Stimulated activated CD4-positive, alpha-beta T cell treated with anti-CD3 and anti-CD28 coated beads, Interleukin-1b, Interleukin-23, amount 100 ng/mL, for 24 hours (primary cell): Measurements from ENCODE around the gene ALG1L2.
"Not testable (repeated sequence)": the region's sequence is repeated elsewhere in the genome, so short reads cannot be mapped to it uniquely, and the experiment has no call there.

Experiments
- DNase-seq, 4 experiments: peaks; one replicate each; pipeline ENCODE4 v3.0.0-alpha.2; 2020; ENCODE audit warnings: low read depth in 4 of 4, low spot score in 1 of 4

Gene ALG1L2

DNA sequence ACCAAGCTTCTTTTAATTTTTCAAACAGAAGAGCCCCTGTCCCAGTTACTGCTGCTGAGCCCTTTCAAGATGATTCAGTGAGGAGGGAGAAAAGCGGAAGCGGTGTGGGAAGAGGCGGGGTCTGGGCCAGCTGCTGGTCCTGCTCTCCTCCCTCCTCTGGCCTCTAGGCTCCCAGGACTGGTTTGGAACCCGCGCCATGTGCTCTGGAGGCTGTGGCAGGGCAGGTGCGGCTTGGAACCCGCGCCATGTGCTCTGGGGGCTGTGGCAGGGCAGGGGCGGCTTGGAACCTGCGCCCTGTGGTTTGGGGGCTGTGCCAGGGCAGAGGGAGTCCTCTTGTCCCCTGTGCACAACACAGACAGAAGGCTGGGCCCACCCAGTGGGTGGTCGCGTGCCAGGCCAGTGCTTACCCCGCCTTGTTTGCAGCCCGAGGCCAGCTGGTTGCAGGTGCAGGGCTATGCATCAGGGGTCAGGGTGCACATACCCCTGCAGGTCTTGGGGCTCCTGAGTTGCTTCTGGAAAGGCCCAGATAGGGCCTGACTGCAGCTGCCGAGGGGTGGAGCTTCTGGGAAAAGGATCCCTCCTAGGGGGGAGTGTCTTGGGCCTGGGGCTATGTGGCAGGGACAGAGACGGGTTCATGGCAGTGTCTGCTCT is 12.2 kb downstream of the ALG1L2 start:
- DNase-seq, result no peak

DNA sequence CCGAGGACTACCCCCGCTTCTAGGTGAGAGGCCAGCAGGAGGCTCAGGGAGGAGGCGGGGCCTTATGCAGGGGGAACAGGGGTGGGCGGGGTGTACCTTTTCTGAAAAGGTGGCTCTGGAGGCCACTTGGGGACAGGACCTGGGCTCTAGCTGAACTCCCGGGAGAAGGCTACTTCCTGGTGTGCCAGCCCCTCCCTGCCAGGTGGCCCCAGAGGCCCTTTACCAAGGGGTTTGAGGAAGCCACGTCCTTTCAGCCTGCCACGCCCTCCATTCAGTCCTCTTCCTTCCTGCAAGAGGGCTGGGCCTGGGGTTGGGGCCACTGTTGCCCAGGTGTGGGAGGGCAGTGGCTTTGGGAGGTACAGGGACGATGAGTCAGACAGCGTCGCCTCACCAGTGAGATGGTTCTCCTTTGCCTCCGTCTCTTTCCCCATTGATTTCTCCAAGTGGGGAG is 12.9 kb downstream of the ALG1L2 start:
- not testable (repeated sequence) for DNase-seq

DNA sequence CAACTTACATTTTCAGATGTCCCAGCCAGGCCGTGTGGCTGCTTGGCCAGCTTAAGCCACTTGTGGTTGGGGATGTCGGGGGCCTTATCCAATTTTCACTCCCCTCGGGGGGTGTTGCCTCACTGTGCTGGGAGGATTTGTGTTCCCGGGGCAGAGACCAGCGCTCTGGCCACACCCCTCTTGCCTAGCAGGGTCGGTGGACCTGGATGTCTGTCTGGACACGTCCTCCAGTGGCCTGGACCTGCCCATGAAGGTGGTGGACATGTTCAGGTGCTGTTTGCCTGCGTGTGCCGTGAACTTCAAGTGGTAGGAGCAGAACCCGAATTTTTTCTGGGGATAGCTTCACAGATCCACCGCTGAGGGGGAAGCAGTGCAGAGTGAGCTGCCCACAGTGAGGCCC is 14.2 kb downstream of the ALG1L2 start:
- DNase-seq, result not testable (repeated sequence)

DNA sequence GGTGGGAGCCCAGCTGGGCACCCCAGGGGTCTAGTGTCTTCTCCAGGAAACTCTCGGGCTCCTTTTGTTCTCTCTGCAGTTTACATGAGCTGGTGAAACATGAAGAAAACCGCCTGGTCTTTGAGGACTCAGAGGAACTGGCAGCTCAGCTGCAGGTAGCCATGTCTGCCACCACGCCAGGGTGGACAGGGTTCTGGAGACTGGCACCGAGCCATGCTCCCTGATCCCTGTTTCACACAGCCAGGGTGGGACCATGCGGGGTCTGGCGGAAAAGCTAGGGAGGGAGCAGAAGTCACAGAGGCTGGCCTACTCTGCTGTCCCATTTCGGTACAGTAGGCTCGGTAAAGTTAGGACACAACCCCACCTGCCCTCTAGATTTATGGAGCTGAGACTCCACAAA is 15.5 kb downstream of the ALG1L2 start:
- not testable (repeated sequence) for DNase-seq

DNA sequence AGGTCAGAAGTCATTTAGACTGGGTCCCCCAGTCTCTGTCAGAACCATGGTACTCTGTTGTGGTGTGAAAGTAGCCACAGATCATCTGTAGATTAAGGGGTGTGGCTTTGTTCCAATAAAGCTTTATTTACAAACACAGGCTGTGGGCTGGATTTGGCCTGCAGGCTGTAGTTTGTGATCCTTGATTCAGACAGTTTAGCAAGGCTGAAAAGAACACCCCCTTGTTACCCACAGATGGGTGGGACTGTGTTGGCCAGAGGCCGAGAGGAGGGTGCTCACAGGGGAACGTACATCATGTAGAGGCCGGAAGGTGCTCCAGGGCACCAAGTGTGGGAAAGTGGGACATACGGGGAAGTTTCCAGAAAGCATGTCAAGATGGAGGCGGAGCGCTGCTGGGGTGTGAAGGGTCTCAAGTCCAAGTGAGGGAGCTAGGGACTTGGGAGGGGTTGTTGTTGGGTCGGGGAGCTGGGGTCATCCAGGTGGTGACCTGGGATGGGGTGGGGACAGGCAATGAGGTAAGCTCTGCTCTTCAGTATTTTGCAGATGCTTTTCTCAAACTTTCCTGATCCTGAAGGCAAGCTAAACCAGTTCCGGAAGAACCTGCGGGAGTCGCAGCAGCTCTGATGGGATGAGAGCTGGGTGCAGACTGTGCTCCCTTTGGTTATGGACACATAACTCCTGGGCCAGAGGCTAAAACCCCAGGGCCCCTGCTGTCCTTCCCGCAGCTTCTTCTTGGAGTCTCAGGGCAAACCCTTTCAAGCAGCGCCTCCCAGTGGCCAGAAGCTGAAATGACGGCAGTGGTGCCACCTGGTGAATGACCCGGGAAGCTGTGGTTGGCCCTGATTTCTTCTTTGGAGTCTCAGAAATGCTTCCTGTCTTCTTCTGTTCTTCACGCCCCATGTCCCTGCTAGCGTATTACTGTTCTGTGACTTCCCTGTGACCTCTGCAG is 16.3 kb downstream of the ALG1L2 start:
- not testable (repeated sequence) for DNase-seq

DNA sequence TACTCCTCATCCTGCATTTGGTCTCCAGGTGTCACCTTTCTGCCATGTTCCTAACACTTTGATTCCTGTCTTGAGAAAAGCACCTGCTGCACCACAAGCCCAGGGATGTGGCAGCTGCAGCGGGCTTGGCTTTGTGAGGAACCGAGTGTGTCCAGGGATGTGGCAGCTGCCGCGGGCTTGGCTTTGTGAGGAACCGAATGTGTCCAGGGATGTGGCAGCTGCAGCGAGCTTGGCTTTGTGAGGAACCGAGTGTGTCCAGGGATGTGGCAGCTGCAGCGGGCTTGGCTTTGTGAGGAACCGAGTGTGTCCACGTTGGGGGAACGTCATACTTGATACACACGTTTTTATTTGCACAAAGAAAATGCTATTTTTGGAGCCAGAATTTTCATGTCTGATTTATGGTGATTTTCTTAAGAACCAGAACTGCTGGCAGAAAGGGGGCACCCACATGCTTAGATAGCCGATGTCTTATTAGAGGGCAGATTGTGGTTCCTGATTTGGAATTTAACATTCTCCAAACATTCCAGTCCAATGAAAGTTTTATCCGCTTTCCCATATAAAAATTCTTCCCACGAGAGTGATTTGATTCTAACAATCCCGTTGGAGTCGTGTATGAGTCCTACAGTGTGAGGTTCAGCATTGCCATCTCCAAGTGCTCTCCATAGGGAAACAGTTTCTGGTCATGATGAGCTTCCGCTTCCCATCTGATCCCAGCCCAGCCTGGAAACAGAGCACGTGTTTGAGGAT is 17.2 kb downstream of the ALG1L2 start:
- not testable (repeated sequence) for DNase-seq

DNA sequence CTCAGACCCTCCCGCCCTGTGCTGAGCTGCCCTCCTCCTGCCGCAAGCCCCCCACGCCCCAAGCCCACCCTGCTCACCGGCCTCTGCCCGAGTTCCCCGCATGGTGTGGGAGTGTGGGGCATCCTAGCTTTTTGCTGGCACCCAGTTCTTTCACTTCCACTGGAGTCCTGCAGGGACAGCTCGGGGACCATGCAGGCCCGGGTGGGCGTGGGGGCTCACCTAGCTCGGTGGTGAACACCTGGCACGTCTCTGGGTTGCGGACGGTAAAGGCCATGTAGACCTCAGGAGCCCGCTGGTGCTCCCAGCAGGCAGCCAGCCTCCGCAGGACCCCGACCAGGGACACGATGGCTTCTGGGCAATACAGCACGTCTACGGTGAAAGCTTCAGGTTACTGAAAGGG is 20.9 kb downstream of the ALG1L2 start:
- DNase-seq, result not testable (repeated sequence)

DNA sequence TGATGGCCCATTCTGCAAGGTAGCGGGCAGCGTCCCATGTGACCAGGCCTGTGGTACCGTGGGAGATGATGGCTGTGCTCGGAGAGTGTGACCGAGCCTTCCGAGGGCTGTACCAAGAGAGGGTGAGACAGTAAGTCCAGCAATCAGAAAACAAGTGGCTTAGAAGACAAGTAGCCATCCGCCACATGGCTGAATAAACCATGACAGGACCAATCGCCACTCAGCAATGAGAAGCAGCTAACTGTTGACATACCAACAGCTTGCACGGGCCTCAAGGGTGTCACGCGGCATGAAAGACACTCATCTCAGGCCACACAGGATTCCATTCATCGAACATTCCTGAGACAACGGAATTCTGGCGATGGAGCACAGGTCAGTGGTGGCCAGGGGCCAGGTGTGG is 22.6 kb downstream of the ALG1L2 start:
- not testable (repeated sequence) for DNase-seq

DNA sequence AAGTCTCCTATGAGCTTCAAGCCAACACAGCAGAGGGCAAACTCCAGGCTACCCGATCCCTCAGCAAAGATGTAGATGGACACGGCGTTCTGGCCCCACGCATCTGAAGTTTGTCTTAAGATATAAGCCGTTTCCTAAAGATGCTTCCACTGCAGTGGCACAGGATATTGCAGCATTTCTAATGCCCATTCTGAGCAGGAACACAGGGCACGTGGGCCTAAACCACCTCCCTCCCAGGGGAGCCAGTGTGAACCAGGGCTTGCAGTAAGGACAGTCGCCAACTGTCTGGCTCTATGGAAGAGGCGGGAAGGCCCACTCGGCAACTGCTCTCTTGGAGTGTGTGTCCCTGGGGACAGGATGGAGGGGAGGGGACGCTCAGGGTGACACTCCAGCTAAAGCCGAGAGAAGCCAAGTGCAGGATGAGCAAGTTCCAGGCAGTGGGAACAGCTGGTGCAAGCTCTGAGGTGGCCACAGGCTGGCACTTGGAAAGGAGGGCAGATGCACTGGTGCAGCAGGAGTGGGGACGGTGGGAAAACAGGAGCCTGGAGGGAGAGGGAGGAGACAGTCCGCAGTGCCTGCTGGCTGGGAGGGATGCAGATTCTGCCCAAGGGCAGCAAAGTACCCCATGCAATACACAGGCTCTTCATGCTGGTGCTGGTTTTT is 25.8 kb downstream of the ALG1L2 start:
- not testable (repeated sequence) for DNase-seq

DNA sequence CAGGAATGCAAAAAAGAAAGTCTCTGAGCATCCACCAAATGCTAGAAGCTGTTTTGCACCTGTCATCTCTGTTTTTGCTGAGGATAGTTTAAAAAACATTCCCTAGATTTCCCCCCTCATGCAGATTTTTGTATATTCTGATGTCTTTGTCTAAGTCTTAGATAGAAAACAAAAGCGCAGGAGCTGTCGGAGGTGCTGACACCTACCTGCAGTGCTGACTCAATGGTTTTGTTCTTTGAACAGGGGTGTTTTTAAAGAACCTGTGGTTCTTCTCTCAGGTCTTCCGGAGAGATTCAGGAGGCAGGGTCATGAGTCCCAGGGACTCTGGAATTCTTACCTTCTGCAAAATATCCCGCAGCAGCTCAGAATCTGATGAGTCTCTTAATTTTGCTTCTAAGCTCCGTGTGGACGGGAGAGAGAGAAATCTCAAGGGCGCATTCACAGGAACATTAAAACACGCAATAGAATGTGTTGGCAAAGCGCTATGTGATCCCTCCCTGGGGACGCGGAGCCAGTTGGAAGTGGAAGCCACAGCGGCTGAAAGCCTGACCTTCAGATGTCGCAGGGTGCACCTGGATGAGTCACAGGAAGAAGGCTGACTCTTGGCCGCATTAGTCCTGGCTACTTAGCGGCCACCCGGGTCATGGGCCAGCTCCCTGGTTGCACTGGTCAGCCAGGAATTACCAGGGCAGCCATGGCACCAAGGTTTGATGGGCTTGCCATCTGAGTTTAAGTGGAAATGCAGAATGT is 27.4 kb downstream of the ALG1L2 start:
- DNase-seq, result not testable (repeated sequence)

DNA sequence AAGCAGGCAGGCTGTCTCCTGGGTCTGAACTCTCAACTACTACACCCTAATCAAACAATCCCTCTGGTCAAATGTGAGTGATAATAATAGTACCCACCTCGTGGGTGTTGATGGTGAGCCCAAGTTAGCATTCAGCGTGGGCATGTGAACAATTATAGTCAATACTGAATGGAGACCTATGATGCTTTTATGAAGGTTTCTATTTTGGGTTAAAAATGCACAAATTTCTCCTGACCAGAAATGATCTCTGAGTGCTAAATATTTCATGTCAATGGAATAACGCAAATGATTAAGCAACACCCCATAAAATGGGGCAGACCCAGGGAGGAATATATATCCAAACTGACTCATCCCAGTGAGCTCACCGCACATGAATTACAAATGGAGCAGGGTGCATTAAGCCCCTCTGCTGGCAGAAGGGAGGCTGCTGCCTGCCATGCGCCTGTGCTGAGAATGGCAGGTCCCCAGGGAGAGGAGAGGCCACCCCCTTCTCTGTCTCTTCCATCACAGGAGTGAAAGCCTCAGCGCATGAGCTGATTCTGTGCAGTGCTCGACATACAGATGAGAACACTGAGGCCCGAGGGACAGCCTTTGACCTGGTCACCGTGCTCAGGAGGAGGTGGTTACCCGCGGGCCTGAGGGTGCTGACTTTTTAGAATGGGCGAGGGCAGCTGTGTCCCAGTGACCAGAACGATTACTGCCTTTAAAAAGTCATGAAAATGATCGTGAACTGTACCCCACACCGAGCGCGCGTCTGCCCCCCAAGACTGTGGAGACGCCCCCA is 28.9 kb downstream of the ALG1L2 start:
- DNase-seq, result not testable (repeated sequence)

DNA sequence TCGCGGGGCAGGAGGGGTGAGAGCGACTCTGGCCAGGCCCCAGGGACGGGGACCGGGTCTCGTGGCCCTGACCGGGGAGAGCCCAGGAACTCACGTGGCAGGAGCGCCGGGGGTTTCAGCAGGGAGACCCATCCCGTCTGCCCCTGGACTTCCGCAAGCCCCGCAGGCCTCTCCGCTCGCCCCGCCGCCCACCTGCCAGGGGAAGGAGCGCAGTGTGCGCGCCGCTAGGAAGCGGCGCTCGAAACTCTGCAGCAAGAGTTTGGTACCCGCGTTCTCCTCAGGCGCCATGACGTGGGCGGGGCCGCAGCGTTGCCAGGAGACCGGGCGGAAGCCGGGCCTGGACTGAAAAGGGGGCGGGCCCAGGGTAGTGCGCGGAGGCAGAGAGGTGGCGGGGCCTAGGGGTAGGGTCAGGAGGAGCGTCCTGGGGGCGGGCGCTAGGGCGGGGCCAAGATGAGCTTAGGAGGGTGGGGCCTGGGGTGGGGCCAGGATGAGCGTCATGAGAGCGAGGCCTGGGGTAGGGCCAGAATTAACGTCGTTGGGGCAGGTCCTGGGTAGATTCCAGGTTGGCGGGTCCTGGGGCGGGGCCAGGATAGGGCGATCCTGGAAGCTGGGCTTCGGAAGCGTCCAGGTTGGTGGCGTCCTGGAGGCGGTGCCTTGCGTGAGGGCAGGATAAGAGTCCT is 29.7 kb downstream of the ALG1L2 start:
- peak; percentile 98 to 99 (median 99) for DNase-seq

DNA sequence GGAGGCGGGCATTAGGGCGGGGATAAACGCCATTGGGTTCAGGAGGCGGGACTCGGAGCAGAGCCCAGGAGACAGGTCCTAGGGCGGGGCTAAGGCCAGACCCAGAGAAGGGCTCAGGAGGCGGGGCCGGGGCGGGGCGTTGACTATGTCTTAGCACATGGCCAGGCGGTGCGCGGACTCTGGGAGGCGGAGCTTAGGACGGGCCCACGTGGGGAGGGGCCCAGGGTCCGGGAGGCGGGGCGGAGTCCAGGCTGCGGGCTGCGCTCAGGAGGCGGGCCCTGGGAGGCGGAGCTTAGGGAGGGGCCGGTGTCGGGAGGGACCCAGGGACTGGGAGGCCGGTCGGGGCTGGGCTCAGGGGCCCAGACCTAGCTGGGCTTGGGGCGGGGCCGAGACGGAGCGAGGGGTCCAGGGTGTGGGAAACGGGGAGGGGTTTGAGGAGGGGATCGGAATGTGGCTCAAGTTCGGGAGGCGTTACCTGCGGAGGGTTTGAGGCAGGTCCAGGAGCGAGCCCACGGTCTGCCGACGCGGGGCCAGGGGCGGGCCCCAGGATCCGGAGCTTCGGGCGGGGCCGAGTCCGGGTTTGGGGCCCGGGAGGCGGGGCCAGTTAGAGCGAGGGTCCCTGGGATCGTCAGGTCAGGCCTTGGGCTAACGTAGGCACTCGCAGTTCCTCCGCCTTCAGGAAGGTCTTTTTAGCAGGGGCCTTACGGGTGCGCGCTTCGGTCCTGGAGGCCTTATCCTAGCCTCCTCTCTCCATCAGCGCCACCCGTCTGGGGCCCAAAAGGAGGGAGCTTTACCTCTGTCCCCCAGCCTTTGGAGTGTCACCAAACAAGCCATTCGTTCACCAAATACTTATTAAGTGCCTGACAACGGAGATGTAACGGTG is 30.5 kb downstream of the ALG1L2 start:
- peak; percentile 96 to 99 (median 98) for DNase-seq

DNA sequence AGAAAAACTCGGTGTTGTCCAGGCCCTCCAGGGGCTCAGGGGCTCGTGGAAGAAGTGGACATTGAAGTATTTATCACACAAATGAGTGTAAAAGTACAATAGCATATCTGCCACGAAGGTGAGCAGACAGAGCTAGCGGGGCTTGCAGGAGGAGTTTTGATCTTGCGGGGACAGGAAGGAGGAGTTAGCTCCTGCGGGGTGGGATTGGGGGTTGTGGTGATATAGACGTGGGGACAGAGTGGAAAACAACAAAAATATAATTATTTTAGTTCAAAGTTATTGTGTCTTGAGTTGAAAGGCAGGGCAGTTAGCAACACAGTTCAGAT is 31.1 kb downstream of the ALG1L2 start:
- DNase-seq, result not testable (repeated sequence)

DNA sequence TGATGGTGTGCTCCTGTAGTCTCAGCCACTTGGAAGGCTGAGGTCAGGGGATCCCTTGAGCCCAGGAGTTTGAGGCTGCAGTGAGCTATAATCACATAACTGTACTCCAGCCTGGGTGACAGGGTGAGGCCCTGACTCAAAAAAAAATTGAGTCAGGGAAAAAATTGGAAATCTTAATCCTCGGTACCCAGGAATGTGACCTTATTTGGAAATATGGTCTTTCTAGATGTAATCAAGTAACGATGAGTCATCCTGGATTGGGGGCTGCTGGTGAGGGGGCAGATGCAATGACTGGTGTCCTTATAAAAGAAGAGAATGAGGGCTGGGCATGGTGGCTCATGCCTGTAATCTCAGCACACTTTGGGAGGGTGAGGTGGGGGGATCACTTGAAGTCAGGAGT is 33.8 kb downstream of the ALG1L2 start:
- DNase-seq, result not testable (repeated sequence)

DNA sequence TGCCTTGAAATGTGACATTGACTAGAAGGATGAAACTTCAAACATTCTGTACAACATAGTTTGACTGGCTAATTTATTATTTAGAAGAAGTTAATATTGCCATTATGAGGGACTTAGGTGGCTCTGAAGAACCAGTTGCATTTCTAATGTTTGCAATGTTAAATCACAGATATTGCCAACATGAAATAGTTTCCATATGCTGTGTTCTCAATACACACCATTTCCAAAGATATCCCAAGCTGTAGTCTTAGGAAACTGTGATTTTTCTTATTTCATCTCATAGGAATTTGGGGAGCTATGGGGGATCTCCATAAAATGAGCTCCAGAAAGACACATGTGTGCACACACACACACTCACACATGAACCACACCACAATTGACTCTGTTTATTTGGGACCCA is 36.3 kb downstream of the ALG1L2 start:
- no peak for DNase-seq

DNA sequence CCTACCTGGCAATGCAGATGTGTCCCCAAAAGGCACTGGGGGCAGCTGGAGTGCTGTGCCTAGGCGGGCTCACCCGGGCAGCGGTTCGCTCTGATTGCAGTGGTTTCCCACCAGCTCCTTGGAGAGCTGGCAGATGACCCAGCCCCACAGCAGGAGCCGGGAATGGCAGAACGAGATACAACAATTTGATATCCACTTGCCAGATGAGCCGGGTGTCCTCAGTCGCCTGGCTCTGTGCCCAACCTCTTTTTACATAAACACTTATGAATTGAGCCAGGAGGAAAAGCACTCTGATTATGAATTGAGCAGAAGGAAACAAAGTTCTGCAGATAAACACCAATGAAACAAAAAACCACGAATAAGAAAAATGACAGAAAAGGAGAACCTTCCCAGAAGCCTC is 38.2 kb downstream of the ALG1L2 start:
- not testable (repeated sequence) for DNase-seq

DNA sequence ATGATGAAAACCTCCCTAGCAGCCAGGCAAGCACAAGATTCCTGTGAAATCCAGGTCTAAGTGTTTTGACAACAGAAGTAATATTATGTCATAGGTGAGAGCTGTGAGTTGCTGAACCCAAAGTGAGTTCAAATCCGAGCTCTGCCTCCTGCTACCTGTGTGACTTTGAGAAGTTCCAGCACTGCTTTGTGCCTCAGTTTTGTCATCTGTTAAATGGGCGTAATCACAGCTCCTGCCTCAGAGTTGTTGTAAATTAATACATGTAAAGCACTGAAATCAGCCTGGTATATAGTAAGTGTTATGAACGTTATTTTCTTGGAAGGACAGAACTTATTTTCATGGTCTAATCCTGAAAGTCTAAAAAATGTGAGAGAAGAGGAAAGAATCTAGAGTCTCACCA is 38.7 kb downstream of the ALG1L2 start:
- DNase-seq, result not testable (repeated sequence)
